ENCODE data around the gene SLC22A31.
A peak's percentile ranks its signal among the peaks of the same experiment; 100 is the strongest.
"Not testable (repeated sequence)": the region's sequence is repeated elsewhere in the genome, so short reads cannot be mapped to it uniquely, and the experiment has no call there.

Gene SLC22A31

DNA sequence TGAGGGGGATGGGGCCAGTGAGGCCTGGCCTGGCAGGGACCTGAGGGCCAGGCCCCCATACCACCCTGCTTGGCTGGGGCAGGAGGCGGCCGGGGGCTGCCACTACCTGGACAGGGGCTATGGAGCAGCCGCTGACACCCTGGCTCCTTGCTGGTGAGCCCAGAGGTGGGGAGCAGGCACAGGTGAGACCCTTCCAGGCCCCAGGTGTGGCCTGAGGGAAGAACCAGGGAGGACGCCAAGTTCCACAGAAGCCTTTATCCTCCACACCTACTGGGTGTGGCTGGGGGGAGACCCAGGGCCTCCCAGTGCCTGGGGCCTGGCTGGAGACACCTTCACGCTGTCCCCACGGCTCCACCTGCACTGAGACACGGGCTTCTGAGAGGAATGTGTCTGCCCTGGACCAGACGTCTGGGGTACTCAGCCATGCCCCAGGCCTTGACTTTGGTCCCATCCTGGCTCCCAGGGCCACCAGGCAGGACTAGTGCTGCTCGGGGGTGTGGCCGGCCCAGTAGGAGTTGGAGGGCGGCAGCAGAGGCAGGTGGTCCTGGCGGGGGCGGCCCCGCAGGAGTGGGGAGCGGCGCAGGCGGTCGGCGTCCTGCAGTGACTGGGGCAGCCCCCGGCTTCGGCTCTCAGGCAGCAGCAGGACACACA lies 4.7 kb downstream of the SLC22A31 start:
- no peak overlapping the region for H3K4me3 ChIP-seq (ENCODE audit: low read length)
- no peak for DNase-seq (ENCODE audit: low read depth, low spot score)

DNA sequence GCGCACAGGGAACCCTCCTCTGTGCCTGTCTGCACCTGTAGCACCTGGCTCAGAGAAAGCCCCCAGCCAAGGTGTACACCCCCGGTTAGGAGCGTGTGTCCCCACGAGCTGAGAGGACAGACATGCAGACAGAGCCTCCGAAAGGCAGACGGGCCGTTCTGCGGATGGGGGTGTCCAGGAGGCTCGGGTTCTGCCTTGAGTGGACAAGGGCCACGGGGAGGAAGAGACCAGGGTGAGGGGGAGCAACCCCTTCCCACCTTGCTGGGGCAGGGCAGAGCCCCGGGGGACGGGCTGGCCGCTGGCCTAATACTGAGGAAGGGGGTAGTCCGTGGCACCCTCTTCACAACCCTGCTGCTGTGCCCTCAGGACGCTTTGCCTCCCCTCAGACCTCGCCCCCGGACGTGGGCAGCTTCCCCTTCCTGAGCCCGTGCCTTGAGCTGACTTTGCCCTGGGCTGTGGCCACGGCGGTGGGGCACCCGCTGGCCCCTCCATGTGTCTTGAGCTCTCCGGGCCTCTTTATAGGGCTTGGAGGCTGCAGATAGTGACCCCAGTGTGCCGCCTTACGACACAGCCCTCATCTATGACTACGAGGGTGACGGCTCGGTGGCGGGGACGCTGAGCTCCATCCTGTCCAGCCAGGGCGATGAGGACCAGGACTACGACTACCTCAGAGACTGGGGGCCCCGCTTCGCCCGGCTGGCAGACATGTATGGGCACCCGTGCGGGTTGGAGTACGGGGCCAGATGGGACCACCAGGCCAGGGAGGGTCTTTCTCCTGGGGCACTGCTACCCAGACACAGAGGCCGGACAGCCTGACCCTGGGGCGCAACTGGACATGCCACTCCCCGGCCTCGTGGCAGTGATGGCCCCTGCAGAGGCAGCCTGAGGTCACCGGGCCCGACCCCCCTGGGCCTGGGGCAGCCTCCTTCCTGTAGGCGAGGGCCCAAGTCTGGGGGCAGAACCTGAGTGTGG lies 5.7 kb downstream of the SLC22A31 start:
- no peak for DNase-seq (ENCODE audit: low read depth, low spot score)
- no peak overlapping the region for H3K4me3 ChIP-seq (ENCODE audit: low read length)

DNA sequence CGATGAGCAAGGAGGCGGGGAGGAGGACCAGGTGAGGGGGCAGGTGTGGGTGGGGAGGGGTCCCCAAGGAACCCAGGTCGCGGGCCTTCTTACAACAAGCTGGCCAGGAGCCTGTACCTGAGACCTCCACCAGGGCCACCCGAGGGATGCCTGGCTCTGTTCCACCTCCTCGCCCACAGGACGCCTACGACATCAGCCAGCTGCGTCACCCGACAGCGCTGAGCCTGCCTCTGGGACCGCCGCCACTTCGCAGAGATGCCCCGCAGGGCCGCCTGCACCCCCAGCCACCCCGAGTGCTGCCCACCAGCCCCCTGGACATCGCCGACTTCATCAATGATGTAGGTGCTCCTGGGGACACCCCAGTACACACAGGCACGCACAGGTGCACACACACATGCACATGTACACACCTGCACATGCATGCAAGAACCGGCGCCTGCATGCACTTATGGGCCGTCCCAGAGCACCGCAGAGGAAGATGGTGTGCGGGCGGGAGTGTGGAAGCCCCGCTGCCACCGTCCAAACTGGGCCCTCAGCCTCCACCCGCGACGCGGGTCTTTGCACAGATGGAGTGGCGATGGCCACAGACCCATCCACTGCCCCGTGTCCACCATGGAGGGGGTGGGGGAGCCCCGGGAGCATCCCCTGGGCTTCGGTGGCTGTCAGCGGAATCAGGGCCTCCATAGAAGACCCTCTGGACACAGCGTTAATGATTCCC lies 6.6 kb downstream of the SLC22A31 start:
- no peak overlapping the region for H3K4me3 ChIP-seq (ENCODE audit: low read length)
- no peak for DNase-seq (ENCODE audit: low read depth, low spot score)

DNA sequence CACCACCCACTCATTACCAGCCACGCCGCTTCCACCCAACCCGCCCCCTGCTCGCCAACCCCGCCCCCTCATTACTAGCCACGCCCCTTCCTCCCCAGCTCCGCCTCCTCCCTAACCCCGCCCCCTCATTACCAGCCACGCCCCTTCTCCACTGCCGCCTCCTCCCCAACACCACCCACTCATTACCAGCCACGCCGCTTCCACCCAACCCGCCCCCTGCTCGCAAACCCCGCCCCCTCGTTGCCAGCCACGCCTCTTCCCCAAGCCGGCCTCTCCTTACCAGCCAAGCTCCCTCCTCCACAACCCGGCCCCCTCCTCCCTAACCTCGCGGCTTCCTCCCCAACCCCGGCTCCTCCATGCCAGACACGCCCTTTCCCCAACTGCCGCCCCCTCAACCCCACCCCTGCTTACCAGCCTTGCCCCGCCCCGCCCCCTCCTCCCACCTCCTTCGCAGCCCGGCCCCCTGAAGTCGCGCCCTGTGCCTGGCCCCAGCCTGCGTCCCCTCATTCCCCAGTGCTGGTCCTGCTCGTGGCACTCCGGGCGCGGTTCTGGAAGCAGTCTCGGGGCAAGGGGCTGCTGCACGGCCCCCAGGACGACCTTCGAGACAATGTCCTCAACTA lies 7.3 kb downstream of the SLC22A31 start:
- DNase-seq (ENCODE audit: low read depth, low spot score): peak; percentile 89
- no peak overlapping the region for H3K4me3 ChIP-seq (ENCODE audit: low read length)

DNA sequence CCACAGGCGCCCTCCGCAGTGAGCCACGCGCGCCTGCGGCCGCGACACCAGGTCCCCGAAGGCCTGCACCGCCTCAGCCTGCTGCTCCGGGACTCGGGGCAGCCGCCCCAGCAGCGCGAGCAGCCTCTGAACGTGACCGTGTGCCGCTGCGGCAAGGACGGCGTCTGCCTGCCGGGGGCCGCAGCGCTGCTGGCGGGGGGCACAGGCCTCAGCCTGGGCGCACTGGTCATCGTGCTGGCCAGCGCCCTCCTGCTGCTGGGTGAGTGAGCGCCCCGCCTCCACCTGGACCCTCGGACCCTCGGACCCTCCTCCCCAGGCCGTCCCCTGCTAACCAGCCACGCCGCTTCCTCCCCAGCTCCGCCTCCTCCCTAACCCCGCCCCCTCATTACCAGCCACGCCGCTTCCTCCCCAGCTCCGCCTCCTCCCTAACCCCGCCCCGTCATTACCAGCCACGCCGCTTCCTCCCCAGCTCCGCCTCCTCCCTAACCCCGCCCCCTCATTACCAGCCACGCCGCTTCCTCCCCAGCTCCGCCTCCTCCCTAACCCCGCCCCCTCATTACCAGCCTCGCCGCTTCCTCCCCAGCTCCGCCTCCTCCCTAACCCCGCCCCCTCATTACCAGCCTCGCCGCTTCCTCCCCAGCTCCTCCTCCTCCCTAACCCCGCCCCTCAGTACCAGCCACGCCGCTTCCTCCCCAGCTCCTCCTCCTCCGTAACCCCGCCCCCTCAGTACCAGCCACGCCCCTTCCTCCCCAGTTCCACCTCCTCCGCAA lies 8.0 kb downstream of the SLC22A31 start:
- peak overlapping the region; percentile 38 for H3K4me3 ChIP-seq (ENCODE audit: low read length)
- peak; percentile 85 for DNase-seq (ENCODE audit: low read depth, low spot score)

DNA sequence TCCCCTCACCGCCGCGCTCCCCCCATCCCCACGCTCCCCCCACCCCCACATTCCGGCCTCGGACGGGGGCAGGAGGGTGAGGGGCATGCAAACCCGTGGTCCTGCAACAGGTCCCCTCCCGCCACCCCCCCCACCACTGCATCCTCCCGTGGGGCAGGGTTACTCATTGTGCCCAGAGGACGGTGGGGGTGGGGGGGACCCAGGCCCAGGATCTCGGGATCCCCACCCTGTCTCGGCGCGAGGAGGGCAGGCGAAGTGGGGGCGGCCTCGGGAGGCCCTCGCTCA lies 8.5 kb downstream of the SLC22A31 start:
- no peak for DNase-seq (ENCODE audit: low read depth, low spot score)
- peak overlapping the region; percentile 38; the same call in 1 of the 2 replicates for H3K4me3 ChIP-seq (ENCODE audit: low read length)

DNA sequence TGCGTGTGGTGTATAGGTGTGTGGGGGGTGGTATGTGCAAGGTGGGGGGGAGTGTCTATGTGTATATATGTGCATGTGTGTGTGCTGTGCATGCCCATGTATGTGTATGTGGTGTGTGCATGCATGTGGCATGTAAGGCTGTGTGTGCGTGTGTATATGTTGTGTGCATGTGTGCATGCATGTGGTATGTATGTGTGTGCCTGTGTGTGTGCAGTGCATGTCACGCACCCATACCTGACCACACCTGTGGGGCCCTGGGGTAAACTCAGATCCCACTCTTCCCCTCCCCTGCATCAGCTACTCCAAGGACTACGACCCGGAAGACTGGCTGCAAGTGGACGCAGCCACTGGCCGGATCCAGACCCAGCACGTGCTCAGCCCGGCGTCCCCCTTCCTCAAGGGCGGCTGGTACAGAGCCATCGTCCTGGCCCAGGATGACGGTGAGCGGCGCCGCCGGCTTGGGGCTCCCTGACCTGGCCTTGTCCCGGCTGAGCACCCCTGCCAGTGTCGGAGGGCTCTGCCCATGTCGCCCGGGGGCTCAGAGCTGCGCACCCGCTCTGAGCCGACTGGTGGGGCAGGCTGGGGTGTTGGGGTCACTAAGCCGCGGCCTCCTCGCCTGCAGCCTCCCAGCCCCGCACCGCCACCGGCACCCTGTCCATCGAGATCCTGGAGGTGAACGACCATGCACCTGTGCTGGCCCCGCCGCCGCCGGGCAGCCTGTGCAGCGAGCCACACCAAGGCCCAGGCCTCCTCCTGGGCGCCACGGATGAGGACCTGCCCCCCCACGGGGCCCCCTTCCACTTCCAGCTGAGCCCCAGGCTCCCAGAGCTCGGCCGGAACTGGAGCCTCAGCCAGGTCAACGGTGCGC lies 9.1 kb downstream of the SLC22A31 start:
- no peak for DNase-seq (ENCODE audit: low read depth, low spot score)
- no peak overlapping the region for H3K4me3 ChIP-seq (ENCODE audit: low read length)

DNA sequence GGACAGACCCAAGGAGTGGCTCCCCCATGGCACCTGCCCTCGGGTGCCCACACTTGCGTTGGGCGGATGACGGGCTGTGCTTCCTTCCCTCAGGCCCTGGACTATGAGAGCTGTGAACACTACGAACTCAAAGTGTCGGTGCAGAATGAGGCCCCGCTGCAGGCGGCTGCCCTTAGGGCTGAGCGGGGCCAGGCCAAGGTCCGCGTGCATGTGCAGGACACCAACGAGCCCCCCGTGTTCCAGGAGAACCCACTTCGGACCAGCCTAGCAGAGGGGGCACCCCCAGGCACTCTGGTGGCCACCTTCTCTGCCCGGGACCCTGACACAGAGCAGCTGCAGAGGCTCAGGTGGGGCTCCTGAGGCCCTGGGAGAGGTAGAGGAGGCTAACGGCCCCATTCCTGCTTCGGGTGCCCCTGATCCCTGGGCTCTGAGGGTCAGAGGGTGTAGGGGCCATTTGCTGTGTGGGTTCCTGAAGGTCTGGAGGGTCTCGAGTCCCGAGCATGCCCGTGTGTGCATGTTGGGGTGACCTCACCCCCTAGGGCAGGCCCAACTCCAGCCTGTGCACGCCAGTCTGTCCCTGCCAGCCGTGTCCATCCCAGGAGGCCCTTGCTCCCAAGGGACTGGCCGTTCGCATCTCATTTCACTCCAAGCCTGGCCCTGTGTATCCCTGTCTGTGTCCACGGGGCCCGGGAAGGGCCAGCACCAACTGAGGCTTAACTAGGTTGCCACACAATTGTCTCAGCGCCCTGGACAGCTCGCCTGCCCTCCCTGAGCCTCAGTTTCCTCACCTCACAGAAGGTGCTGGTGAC lies 10.0 kb downstream of the SLC22A31 start:
- no peak overlapping the region for H3K4me3 ChIP-seq (ENCODE audit: low read length)
- no peak for DNase-seq (ENCODE audit: low read depth, low spot score)

DNA sequence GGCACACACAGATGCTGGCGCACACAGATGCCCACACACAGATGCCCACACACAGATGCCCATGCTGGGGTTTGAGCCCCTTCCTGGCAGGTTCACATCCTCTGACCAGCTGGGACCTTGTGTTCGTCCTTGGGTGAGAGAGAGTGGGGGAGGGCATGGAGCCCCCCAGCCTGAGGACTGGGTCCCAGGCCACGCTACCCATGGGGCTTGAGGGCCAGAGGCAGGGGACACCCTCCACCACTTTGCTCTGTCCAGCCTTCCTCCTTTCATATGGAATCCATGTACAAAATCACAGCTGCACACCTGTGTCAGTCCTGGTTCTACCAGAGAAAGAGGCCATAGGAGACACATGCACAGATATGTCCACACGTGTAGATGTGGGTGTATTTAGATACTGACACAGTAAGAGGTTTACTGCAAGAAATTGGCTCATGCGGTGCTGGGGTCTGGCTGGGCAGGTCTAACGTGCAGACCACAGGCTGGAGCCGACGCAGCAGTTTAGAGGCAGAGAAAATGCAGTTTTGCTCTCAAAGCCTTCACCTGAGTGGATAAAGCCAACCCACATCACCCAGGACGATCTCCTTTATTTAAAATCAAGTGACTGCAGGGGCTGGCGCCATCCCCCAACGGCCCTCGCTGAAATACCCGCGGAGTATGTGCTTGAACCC lies 10.8 kb downstream of the SLC22A31 start:
- H3K4me3 ChIP-seq (ENCODE audit: low read length): no peak overlapping the region
- DNase-seq (ENCODE audit: low read depth, low spot score): no peak

DNA sequence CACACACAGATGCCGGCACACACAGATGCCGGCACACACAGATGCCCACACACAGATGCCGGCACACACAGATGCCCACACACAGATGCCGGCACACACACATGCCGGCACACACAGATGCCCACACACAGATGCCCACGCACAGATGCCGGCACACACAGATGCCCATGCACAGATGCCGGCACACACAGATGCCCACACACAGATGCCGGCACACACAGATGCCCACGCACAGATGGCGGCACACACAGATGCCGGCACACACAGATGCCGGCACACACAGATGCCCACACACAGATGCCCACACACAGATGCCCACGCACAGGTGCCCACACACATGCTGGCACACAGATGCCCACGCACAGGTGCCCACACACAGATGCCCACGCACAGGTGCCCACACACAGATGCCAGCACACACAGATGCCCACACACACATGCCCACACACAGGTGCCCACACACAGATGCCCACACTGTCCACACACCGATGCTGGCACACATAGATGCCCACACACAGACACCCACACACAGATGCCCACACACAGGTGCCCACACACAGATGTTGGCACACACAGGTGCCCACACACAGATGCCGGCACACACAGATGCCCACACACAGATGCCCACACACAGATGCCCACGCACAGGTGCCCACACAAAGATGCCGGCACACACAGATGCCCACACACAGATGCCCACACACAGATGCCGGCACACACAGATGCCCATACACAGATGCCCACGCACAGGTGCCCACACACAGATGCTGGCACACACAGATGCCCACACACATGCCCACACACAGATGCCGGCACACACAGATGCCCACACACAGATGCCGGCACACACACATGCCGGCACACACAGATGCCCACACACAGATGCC lies 11.6 kb downstream of the SLC22A31 start:
- not testable (repeated sequence) for DNase-seq (ENCODE audit: low read depth, low spot score); H3K4me3 ChIP-seq (ENCODE audit: low read length)

DNA sequence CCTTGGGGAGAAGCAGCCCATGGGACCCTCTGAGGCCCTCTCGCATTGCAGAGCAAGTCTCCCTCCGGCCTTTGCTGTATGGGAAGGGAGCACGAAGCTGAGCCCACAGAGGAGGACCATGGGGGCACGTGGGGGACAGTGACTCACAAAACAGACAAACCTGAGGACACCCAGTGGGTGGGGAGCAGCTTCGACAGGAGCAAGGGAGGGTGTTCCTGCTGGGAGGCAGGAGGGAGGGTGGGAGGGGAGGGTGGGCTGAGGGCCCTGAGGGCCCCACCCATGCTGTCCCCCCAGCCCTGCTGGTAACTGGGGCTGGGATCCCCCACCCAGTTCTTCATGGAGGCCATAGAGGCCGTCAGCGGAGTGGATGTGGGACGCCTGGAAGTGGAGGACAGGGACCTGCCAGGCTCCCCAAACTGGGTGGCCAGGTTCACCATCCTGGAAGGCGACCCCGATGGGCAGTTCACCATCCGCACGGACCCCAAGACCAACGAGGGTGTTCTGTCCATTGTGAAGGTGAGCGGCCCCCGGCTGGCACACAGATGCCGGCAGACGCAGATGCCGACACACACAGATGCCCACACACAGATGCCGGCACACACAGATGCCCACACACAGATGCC lies 12.5 kb downstream of the SLC22A31 start:
- no peak overlapping the region for H3K4me3 ChIP-seq (ENCODE audit: low read length)
- DNase-seq (ENCODE audit: low read depth, low spot score): no peak

DNA sequence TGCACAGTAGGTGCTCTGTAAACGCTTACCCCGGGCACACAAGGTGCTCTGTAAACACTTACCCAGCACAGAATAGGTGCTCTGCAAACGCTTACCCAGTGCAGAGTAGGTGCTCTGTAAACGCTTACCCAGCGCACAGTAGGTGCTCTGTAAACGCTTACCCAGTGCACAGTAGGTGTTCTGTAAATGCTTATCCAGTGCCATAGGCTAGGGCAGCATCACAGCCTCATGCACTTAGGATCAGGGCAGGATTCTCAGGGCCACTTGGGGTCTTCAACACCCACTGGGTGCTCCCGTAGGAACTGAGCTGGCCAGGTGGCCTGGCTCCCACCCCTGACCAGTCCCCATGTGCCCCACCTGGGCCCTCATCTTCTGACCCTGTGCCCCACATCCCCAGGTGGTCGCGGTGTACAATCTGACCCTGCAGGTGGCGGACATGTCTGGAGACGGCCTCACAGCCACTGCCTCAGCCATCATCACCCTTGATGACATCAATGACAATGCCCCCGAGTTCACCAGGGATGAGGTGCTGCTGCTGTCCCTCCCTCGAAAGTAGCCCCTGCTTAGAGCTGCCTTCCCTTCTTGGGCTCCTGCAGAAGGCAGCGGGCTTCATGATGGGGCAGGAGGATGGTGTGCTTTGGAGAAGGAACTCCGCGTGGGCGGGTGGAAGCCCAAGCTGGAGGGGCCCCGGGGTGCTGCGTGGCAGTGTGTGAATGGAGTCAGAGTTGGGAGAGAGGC lies 13.1 kb downstream of the SLC22A31 start:
- no peak overlapping the region for H3K4me3 ChIP-seq (ENCODE audit: low read length)
- peak; percentile 36 for DNase-seq (ENCODE audit: low read depth, low spot score)

DNA sequence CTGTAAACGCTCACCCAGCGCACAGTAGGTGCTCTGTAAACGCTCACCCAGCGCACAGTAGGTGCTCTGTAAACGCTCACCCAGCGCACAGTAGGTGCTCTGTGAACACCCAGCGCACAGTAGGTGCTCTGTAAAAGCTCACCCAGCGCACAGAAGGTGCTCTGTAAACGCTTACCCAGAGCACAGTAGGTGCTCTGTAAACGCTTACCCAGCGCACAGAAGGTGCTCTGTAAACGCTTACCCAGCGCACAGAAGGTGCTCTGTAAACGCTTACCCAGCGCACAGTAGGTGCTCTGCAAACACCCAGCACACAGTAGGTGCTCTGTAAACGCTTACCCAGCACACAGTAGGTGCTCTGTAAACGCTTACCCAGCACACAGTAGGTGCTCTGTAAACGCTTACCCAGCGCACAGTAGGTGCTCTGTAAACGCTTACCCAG lies 13.7 kb downstream of the SLC22A31 start:
- not testable (repeated sequence) for DNase-seq (ENCODE audit: low read depth, low spot score)

DNA sequence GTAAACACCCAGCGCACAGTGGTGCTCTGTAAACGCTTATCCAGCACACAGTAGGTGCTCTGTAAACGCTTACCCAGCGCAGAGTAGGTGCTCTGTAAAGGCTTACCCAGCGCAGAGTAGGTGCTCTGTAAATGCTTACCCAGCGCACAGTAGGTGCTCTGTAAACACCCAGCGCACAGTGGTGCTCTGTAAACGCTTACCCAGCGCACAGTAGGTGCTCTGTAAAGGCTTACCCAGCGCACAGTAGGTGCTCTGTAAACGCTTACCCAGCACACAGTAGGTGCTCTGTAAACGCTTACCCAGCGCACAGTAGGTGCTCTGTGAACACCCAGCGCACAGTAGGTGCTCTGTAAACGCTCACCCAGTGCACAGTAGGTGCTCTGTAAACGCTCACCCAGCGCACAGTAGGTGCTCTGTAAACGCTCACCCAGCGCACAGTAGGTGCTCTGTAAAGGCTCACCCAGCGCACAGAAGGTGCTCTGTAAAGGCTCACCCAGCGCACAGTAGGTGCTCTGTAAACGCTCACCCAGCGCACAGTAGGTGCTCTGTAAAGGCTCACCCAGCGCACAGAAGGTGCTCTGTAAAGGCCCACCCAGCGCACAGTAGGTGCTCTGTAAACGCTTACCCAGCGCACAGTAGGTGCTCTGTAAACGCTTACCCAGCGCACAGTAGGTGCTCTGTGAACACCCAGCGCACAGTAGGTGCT lies 14.3 kb downstream of the SLC22A31 start:
- not testable (repeated sequence) for H3K4me3 ChIP-seq (ENCODE audit: low read length); DNase-seq (ENCODE audit: low read depth, low spot score)

More for the DNA sequence above, 13.7 kb downstream of the SLC22A31 start:
- H3K4me3 ChIP-seq (ENCODE audit: low read length): not testable (repeated sequence)
